ENCODE results near the gene CLEC2L.

GRCh38 chr7:139592801-139593461, 69.4 kb downstream of the CLEC2L start:
- TF ChIP-seq EZH2phosphoT487 (IDR thresholded peaks at IDR 0.05; ENCODE audit: insufficient read depth, low read depth) (no peak), EZH2 (IDR thresholded peaks at IDR 0.05; ENCODE audit: insufficient read depth, poor library complexity, severe bottlenecking) (no peak)
